Colonic mucosa (tissue), 4 donors: ENCODE data around the gene MEI4. TPM values are rescaled to one million over a fixed set of nuclear protein-coding genes. Genes with fewer than 3 reads are reported as not detected.
"Not testable (repeated sequence)": the region's sequence is repeated elsewhere in the genome, so short reads cannot be mapped to it uniquely, and the experiment has no call there.

ENCODE experiments used
- DNase-seq: peaks from one replicate; pipeline ENCODE4 v3.0.0-alpha.2; 2020
- H3K27ac ChIP-seq: fragments of 200-600 bp; one replicate; pipeline ENCODE4 v1.8.0; 2021
- H3K27me3 ChIP-seq: fragments of 200-600 bp; one replicate; pipeline ENCODE4 v1.8.0; 2021
- H3K36me3 ChIP-seq: fragments of 200-600 bp; one replicate; pipeline ENCODE4 v1.8.0; 2021
- H3K4me1 ChIP-seq: fragments of 200-600 bp; one replicate; pipeline ENCODE4 v1.8.0; 2021; ENCODE audit warnings: mild to moderate bottlenecking
- H3K4me3 ChIP-seq: fragments of 200-600 bp; one replicate; pipeline ENCODE4 v1.8.0; 2021
- H3K9ac ChIP-seq, 2 donors: one replicate each; pipeline ENCODE4 v1.7.0; 2013; ENCODE audit warnings: control low read depth in 2 of 2, low read depth in 2 of 2, low read length in 2 of 2
- H3K9me3 ChIP-seq: fragments of 200-600 bp; one replicate; pipeline ENCODE4 v1.8.0; 2021
- intact Hi-C: fragments of 100-400 bp; cut with DNase I; formaldehyde crosslinking; loops from one replicate; pipeline ENCODE4 v1.14.1; 2022
- total RNA-seq, 2 donors: library from RNA; stranded (reverse); fragmentation: NEBNext Ultra II Directional in 1 of 2; extraction: Animal tissue kit (Norgen Biotek cat#: 25700) in 1 of 2; gene quantifications; one replicate each; pipeline ENCODE4 v1.2.1, GENCODE V29; 2021
- TF ChIP-seq, protein P1 (sequence below): fragments of 200-600 bp; IDR thresholded peaks from one replicate; pipeline ENCODE4 v1.8.0; 2022; ENCODE audit warnings: antibody characterized with exemption, mild to moderate bottlenecking
- donor health status: healthy.
- donor health status: DM: no; HTN: no; CAD: no.
- donor health status: DM: no; HTN: no; CAD: no.

The MEI4 gene
- total RNA-seq, 2 donors from 2014 or later = not detected

DNA sequence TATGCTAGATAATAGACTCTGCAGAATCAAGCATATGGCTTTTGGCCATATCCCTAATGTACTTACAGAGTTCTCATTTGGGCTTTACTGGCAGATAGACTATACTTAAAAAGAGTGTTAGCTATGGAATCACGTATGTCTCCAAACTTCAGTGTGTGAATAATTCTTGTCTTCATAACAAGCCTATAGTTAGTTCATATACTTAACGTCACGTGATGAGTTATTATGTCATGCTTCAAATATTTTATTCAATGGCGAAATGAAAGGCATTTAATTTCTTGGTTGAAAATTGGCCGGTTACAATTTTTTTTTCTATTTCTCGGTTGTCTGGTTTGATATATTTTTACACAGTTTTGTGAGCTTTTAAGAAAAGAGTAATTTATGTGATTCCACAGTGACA, 62.7 kb downstream of the MEI4 start:
- DNase-seq = no peak
- Histone ChIP-seq H3K36me3 (no peaks in the 10 kb centered on the region), H3K4me3 (no peak overlapping the region), H3K9me3 (no peaks in the 10 kb centered on the region), H3K27ac (no peak overlapping the region), H3K9ac (no peak overlapping the region), H3K4me1 (no peaks in the 10 kb centered on the region), H3K27me3 (no peaks in the 10 kb centered on the region)
- TF ChIP-seq, protein P1, sequence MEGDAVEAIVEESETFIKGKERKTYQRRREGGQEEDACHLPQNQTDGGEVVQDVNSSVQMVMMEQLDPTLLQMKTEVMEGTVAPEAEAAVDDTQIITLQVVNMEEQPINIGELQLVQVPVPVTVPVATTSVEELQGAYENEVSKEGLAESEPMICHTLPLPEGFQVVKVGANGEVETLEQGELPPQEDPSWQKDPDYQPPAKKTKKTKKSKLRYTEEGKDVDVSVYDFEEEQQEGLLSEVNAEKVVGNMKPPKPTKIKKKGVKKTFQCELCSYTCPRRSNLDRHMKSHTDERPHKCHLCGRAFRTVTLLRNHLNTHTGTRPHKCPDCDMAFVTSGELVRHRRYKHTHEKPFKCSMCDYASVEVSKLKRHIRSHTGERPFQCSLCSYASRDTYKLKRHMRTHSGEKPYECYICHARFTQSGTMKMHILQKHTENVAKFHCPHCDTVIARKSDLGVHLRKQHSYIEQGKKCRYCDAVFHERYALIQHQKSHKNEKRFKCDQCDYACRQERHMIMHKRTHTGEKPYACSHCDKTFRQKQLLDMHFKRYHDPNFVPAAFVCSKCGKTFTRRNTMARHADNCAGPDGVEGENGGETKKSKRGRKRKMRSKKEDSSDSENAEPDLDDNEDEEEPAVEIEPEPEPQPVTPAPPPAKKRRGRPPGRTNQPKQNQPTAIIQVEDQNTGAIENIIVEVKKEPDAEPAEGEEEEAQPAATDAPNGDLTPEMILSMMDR = no peak
- intact Hi-C loops = no loop called here

DNA sequence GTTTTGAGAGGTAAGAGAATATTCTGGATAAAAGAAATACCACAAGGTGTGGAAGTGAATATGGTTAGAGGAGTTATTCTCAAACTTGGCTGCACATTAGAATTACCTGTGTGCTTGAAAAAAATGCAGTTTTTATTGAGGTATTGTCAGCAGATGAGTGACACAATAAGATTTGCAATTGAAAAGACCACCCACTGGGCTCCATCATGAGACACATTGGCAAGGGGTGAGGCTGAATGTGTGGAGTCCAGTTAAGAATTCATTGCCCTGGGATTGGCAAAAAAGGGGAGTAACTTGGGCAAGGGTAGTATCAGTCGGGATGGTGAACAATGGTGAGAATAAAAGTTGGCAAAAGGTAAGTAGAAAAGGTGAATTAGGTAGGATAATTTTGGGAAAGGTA, 63.5 kb downstream of the MEI4 start:
- H3K27ac ChIP-seq = no peak overlapping the region
- H3K4me1 ChIP-seq = no peaks in the 10 kb centered on the region
- intact Hi-C loops = no loop called here
- no peak overlapping the region for H3K9ac ChIP-seq
- H3K4me3 ChIP-seq = no peak overlapping the region
- TF ChIP-seq, protein P1 = no peak
- DNase-seq = no peak
- no peaks in the 10 kb centered on the region for H3K36me3 ChIP-seq
- H3K9me3 ChIP-seq = no peaks in the 10 kb centered on the region
- H3K27me3 ChIP-seq = no peaks in the 10 kb centered on the region

DNA sequence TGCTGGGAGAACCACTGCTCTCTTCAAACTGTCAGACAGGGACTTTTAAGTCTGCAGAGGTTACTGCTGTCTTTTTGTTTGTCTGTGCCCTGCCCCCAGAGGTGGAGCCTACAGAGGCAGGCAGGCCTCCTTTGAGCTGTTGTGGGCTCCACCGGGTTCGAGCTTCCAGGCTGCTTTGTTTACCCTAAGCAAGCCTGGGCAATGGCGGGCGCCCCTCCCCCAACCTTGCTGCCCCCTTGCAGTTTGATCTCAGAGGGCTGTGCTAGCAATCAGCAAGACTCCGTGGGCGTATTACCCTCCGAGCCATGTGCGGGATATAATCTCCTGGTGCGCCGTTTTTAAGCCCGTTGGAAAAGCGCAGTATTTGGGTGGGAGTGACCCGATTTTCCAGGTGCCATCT, 83.2 kb downstream of the MEI4 start:
- H3K9ac ChIP-seq, H3K27ac ChIP-seq, H3K27me3 ChIP-seq, H3K4me3 ChIP-seq, H3K36me3 ChIP-seq, DNase-seq, H3K4me1 ChIP-seq, intact Hi-C loops, H3K9me3 ChIP-seq: not testable (repeated sequence)

DNA sequence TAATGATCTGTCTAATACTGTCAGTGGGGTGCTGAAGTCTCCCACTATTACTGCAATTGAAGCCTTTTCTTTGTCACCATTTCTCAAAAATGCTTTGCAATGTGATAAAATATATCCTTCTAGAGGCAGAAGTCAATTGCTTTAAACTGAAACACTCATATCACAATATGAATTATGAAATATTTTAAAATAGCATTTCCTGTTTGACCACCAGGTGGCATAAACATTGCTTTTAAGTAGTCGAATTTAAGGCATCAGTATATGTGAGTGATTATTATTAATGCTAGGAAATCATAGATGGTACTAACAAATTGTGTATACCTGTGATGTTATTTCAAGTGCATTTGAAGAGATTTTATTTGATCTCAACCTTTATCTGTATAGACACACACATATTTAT, 87.5 kb downstream of the MEI4 start:
- no peaks in the 10 kb centered on the region for H3K4me1 ChIP-seq
- no peak overlapping the region for H3K4me3 ChIP-seq
- no peaks in the 10 kb centered on the region for H3K9me3 ChIP-seq
- DNase-seq = no peak
- no peak overlapping the region for H3K27ac ChIP-seq
- no peaks in the 10 kb centered on the region for H3K36me3 ChIP-seq
- TF ChIP-seq, protein P1 = peak; percentile 35
- intact Hi-C loops = no loop called here
- no peaks in the 10 kb centered on the region for H3K27me3 ChIP-seq
- H3K9ac ChIP-seq = no peak overlapping the region

DNA sequence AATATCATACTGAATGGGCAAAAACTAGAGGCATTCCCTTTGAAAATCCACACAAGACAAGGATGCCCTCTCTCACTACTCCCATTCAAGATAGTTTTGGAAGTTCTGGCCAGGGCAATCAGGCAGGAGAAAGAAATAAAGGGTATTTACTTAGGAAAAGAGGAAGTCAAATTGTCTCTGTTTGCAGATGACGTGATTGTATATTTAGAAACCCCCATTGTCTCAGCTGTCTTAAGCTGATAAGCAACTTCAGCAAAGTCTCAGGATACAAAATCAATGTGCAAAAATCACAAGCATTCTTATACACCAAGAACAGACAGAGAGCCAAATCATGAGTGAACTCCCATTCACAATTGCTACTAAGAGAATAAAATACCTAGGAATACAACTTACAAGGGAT, 99.3 kb downstream of the MEI4 start:
- DNase-seq, H3K27me3 ChIP-seq, H3K9ac ChIP-seq, H3K4me1 ChIP-seq, H3K36me3 ChIP-seq, H3K9me3 ChIP-seq, H3K4me3 ChIP-seq, intact Hi-C loops, H3K27ac ChIP-seq: not testable (repeated sequence)

DNA sequence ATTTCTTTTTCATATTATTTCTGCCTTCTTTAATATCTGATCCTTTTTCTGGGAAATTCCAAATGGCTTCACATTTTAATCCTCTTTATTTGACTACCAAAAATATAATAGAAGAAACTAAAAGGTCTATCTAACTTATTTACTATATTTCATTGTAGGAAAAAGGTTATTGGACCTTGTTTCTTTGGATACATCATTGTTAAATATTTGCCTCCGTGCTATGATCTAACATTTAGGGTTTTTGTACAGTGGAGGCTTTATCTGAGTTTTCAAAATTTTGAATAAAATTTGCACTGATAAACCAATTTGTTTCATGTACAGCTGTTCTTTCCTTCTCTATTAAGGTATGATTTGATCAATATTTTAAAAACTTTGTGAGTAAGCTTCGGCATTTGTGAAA, 109.5 kb downstream of the MEI4 start:
- H3K27ac ChIP-seq = no peak overlapping the region
- DNase-seq = no peak
- H3K4me3 ChIP-seq = no peak overlapping the region
- TF ChIP-seq, protein P1 = no peak
- no peaks in the 10 kb centered on the region for H3K27me3 ChIP-seq
- H3K9ac ChIP-seq = no peak overlapping the region
- no peaks in the 10 kb centered on the region for H3K36me3 ChIP-seq
- no peaks in the 10 kb centered on the region for H3K9me3 ChIP-seq
- intact Hi-C loops = no loop called here
- H3K4me1 ChIP-seq = no peaks in the 10 kb centered on the region

GRCh38 chr6:77763124-77763523, 110.3 kb downstream of the MEI4 start:
- intact Hi-C loops = no loop called here
- Histone ChIP-seq H3K4me1 (no peaks in the 10 kb centered on the region), H3K4me3 (no peak overlapping the region), H3K27me3 (no peaks in the 10 kb centered on the region), H3K27ac (no peak overlapping the region), H3K9ac (no peak overlapping the region), H3K9me3 (no peaks in the 10 kb centered on the region), H3K36me3 (no peaks in the 10 kb centered on the region)
- TF ChIP-seq, protein P1 = no peak
- DNase-seq = no peak
